Osteoblast (primary cell): Measurements from ENCODE around the gene DLGAP1. TPM values are rescaled to one million over a fixed set of nuclear protein-coding genes. Genes with fewer than 3 reads are reported as not detected.

Experiments used
- DNase-seq: peaks from one replicate; pipeline ENCODE4 v3.0.0; 2011; ENCODE audit warnings: low spot score, mixed read lengths; ENCODE audit not compliant: insufficient read length; ENCODE audit errors: missing footprints
- H2AFZ ChIP-seq: 2 replicates; pipeline ENCODE4 v1.6.0; 2011; ENCODE audit warnings: mild to moderate bottlenecking, low read length
- H3K27ac ChIP-seq: 2 replicates; pipeline ENCODE4 v1.5.1; 2011; ENCODE audit warnings: mild to moderate bottlenecking, low read depth, low read length, moderate library complexity
- H3K27me3 ChIP-seq: 2 replicates; pipeline ENCODE4 v1.6.0; 2012; ENCODE audit warnings: mild to moderate bottlenecking, control low read depth, inconsistent platforms, low read length, moderate library complexity; ENCODE audit not compliant: insufficient read depth
- H3K36me3 ChIP-seq: 2 replicates; pipeline ENCODE4 v1.5.1; 2011; ENCODE audit warnings: mild to moderate bottlenecking, low read length, control low read depth, moderate library complexity; ENCODE audit not compliant: insufficient read depth
- H3K4me1 ChIP-seq: 2 replicates; pipeline ENCODE4 v1.5.1; 2011; ENCODE audit warnings: mild to moderate bottlenecking, low read length, control low read depth, moderate library complexity; ENCODE audit not compliant: insufficient read depth
- H3K4me2 ChIP-seq: 2 replicates; pipeline ENCODE4 v1.6.0; 2011; ENCODE audit warnings: mild to moderate bottlenecking, low read length; ENCODE audit not compliant: insufficient read depth
- H3K4me3 ChIP-seq: fragments of 200-600 bp; sonication (generic); 3 replicates; pipeline ENCODE4 v1.5.1; 2012; ENCODE audit warnings: mild to moderate bottlenecking, low read length, inconsistent platforms; ENCODE audit not compliant: insufficient read depth
- H3K79me2 ChIP-seq: 2 replicates; pipeline ENCODE4 v1.6.0; 2012; ENCODE audit warnings: mild to moderate bottlenecking, low read length, control low read depth, inconsistent platforms; ENCODE audit not compliant: insufficient read depth
- H3K9me3 ChIP-seq: 2 replicates; pipeline ENCODE4 v1.5.1; 2011; ENCODE audit warnings: low read depth, low read length, control low read depth
- H4K20me1 ChIP-seq: 2 replicates; pipeline ENCODE4 v1.6.0; 2012; ENCODE audit warnings: mild to moderate bottlenecking, low read length, control low read depth; ENCODE audit not compliant: insufficient read depth
- total RNA-seq: library from RNA; depleted of rRNA; stranded (reverse); fragments of >200 nt; gene quantifications from 2 replicates; pipeline ENCODE4 v1.2.3, GENCODE V29; 2012
- TF ChIP-seq, protein P1 (sequence below): IDR thresholded peaks from 2 replicates; pipeline ENCODE4 v1.5.1; 2011; ENCODE audit warnings: mild to moderate bottlenecking, low read depth, low read length, moderate library complexity; ENCODE audit errors: extremely low read depth

The DLGAP1 gene
- total RNA-seq, 1 donor: not detected

DNA sequence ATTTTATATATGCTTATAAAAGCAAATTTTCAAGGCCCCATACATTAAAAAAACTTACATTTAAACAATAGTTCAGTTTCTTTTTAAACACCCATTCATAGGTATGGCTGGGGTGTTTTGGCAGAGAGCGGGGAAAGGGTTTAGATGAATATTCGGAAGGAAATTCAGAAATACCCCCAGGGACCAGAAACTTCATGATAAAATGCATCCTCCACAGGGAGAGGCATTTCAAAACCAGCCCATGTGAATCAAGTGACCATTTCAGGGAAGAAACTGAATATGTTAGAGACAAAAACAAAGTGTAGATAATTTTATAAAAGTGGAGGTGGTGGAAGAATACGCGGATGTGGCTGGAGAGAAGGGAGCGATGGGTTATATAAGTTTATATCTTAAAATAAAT, 678.0 kb downstream of the DLGAP1 start:
- DNase-seq: no peak
- H3K9me3 ChIP-seq: no peaks in the 10 kb centered on the region
- H2AFZ ChIP-seq: no peak overlapping the region
- TF ChIP-seq, protein P1, sequence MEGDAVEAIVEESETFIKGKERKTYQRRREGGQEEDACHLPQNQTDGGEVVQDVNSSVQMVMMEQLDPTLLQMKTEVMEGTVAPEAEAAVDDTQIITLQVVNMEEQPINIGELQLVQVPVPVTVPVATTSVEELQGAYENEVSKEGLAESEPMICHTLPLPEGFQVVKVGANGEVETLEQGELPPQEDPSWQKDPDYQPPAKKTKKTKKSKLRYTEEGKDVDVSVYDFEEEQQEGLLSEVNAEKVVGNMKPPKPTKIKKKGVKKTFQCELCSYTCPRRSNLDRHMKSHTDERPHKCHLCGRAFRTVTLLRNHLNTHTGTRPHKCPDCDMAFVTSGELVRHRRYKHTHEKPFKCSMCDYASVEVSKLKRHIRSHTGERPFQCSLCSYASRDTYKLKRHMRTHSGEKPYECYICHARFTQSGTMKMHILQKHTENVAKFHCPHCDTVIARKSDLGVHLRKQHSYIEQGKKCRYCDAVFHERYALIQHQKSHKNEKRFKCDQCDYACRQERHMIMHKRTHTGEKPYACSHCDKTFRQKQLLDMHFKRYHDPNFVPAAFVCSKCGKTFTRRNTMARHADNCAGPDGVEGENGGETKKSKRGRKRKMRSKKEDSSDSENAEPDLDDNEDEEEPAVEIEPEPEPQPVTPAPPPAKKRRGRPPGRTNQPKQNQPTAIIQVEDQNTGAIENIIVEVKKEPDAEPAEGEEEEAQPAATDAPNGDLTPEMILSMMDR: no peak
- no peak overlapping the region for H3K27ac ChIP-seq
- no peak overlapping the region for H3K4me2 ChIP-seq
- H3K27me3 ChIP-seq: peaks cover 7% of the 10 kb centered on the region
- H3K79me2 ChIP-seq: no peaks in the 10 kb centered on the region
- H3K4me3 ChIP-seq: no peak overlapping the region
- no peaks in the 10 kb centered on the region for H3K4me1 ChIP-seq
- no peaks in the 10 kb centered on the region for H4K20me1 ChIP-seq
- H3K36me3 ChIP-seq: no peaks in the 10 kb centered on the region

DNA sequence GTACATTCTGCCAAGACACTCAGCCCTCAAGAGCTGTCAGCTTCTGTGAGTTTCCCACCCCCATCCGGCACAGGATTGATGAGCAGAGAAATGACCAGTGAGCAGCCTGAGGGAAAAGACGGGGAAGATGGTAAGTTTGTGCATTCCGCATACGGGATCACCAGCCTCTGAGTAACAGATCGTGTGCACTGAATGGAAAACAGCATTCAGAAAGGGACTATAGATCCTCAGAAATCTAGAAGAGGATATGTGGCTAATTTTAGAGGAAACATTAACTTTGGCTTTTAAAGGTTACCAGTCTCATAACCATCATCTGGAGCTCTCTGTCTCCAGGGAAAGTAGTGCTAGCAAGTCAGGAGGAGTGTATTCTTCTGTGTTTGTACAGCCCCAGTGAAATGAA, 679.1 kb downstream of the DLGAP1 start:
- Histone ChIP-seq H3K27ac (no peak overlapping the region), H4K20me1 (no peaks in the 10 kb centered on the region), H3K27me3 (peaks cover 7% of the 10 kb centered on the region), H3K4me3 (no peak overlapping the region), H2AFZ (no peak overlapping the region), H3K4me2 (no peak overlapping the region), H3K36me3 (no peaks in the 10 kb centered on the region), H3K4me1 (peaks cover 9% of the 10 kb centered on the region), H3K9me3 (no peaks in the 10 kb centered on the region), H3K79me2 (no peaks in the 10 kb centered on the region)
- TF ChIP-seq, protein P1: no peak
- no peak for DNase-seq

DNA sequence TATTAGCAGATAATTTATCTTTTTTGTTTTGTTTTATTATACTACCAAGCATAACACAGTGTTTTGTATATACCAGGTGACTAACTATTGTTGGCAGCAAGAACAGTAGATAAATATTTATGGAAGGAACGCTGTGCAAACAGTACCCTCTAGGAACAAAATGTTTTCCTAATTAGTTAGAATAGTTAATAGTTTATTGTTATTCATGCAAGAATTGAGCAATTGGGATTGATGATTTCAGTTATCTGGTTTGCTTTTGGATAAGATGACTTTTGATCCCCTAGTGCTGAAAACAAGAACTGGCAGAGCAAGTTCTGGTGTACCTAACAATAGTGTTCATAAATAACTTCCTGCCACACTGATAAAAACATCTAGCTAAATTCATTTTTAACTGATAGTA, 681.8 kb downstream of the DLGAP1 start:
- no peak for DNase-seq
- Histone ChIP-seq H3K79me2 (no peaks in the 10 kb centered on the region), H3K4me1 (peaks cover 11% of the 10 kb centered on the region), H3K4me3 (no peak overlapping the region), H3K4me2 (no peak overlapping the region), H3K27ac (no peak overlapping the region), H4K20me1 (no peaks in the 10 kb centered on the region), H3K36me3 (no peaks in the 10 kb centered on the region), H3K27me3 (peaks cover 12% of the 10 kb centered on the region), H3K9me3 (no peaks in the 10 kb centered on the region), H2AFZ (no peak overlapping the region)
- TF ChIP-seq, protein P1: no peak

DNA sequence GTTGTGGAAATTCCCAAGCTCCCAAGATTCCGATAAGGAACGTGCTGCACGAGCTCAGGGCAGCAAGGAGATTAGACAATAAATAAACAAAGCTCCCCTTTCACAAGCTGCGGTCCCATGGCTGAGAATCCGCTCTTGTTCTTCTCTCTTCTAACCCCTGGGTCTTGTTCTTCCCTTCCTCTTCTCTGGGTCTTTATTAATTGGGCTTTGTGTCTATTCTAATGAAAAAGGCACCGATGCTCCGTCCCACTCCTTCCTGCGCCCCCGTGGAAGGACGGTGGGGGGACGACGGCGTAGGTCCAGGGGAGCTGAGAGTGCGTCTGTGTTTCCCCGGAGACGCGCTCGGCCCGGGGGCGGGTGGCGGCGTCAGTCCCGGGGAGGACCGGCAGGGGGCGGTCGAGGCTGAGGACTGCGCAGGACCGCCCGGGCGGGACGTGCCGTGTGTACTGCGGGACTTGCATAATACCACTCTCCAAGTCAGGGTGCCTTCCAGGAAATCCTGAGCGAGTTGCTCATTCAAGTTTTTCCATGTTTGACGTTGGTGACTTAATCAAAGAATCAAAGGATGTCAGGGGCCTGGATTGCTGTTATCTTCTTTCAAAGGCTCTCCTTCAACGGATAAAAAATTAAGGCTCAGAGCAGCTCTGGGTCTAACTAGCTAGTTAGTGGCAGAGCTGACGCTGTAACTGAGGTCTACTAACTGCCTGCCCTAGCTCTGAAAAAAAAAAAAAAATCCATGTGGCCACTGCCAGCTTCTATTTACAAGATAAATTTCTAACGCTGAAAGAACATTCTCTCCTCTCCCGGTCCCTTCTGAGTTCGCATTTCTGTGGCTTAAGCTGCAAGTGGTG, 683.8 kb downstream of the DLGAP1 start:
- Histone ChIP-seq H3K4me3 (peak overlapping the region; percentile 61), H2AFZ (peak overlapping the region; percentile 86), H3K4me2 (peak overlapping the region; percentile 88), H3K9me3 (no peaks in the 10 kb centered on the region), H3K36me3 (no peaks in the 10 kb centered on the region), H3K79me2 (no peaks in the 10 kb centered on the region), H4K20me1 (no peaks in the 10 kb centered on the region), H3K4me1 (peaks cover 11% of the 10 kb centered on the region), H3K27ac (peak overlapping the region; percentile 56), H3K27me3 (peaks cover 18% of the 10 kb centered on the region)
- peak; percentile 93 for DNase-seq
- TF ChIP-seq, protein P1: peak; percentile 83
